Smooth muscle cell (in vitro differentiated cells): ENCODE data around the gene PPARD. TPM values are rescaled to one million over a fixed set of nuclear protein-coding genes. Genes with fewer than 3 reads are reported as not detected.
"Not testable (repeated sequence)": the region's sequence is repeated elsewhere in the genome, so short reads cannot be mapped to it uniquely, and the experiment has no call there.

Source experiments
- DNase-seq: peaks from one replicate; lab custom pipeline; 2025; ENCODE audit not compliant: unreplicated experiment; lab: John Stamatoyannopoulos, UW
- H2AFZ ChIP-seq: fragments of 200-600 bp; sonication (generic); 2 replicates; pipeline ENCODE4 v1.6.0; 2016; ENCODE audit warnings: antibody characterized with exemption, low read depth, mild to moderate bottlenecking
- H3F3A ChIP-seq: fragments of 200-600 bp; sonication (generic); 2 replicates; pipeline ENCODE4 v1.6.0; 2017; ENCODE audit warnings: antibody characterized with exemption, low read depth
- H3K27ac ChIP-seq: fragments of 200-600 bp; sonication (generic); 2 replicates; pipeline ENCODE4 v1.5.1; 2016; ENCODE audit warnings: low read depth, mild to moderate bottlenecking
- H3K27me3 ChIP-seq: fragments of 200-600 bp; sonication (generic); 2 replicates; pipeline ENCODE4 v1.6.1; 2016; ENCODE audit warnings: low read depth, mild to moderate bottlenecking
- H3K36me3 ChIP-seq: fragments of 200-600 bp; sonication (generic); 2 replicates; pipeline ENCODE4 v1.5.1; 2016; ENCODE audit warnings: low read depth
- H3K4me1 ChIP-seq: fragments of 200-600 bp; sonication (generic); 2 replicates; pipeline ENCODE4 v1.5.1; 2016; ENCODE audit warnings: low read depth
- H3K4me2 ChIP-seq: fragments of 200-600 bp; sonication (generic); 2 replicates; pipeline ENCODE4 v1.6.0; 2016; ENCODE audit warnings: mild to moderate bottlenecking
- H3K4me3 ChIP-seq: fragments of 200-600 bp; sonication (generic); 2 replicates; pipeline ENCODE4 v1.5.1; 2016; ENCODE audit warnings: mild to moderate bottlenecking
- H3K79me2 ChIP-seq: fragments of 200-600 bp; sonication (generic); 2 replicates; pipeline ENCODE4 v1.6.0; 2016; ENCODE audit warnings: low read depth, mild to moderate bottlenecking
- H3K9ac ChIP-seq: fragments of 200-600 bp; sonication (generic); 2 replicates; pipeline ENCODE4 v1.6.0; 2016; ENCODE audit warnings: low read depth
- H3K9me3 ChIP-seq: fragments of 200-600 bp; sonication (generic); replicated peaks from 2 replicates; pipeline ENCODE4 v1.5.1; 2016; ENCODE audit warnings: low read depth
- H4K20me1 ChIP-seq: fragments of 200-600 bp; sonication (generic); 2 replicates; pipeline ENCODE4 v1.6.0; 2016; ENCODE audit warnings: low read depth
- CTCF ChIP-seq: fragments of 200-600 bp; sonication (generic); IDR thresholded peaks from 2 replicates; pipeline ENCODE4 v1.5.1; 2017; ENCODE audit warnings: borderline replicate concordance, mild to moderate bottlenecking, antibody characterized with exemption; ENCODE audit not compliant: insufficient read depth, poor library complexity, severe bottlenecking
- WGBS: methylation state at CpG from one replicate; pipeline ENCODE4 v1.1.7; 2016; ENCODE audit warnings: low lambda C conversion rate; 5-methylcytosine and 5-hydroxymethylcytosine counted together
- polyA plus RNA-seq: library from polyadenylated mRNA; unstranded; fragments of >200 nt; fragmentation: Nextera tagmentation; extraction: Ambion mirVana; gene quantifications from 2 replicates; pipeline ENCODE4 v1.2.1, GENCODE V29; 2016
- total RNA-seq: library from RNA; depleted of rRNA; stranded (reverse); fragments of >200 nt; gene quantifications from 2 replicates; pipeline ENCODE4 v1.2.3, GENCODE V29; 2014

PPARD gene
- total and polyA plus RNA-seq, 2 experiments from 2014 or later, result 8.2 to 31.1 TPM

- DNase-seq, result no peak
These were observed 11.7 kb upstream of the PPARD start for GRCh38 chr6:35330541-35331119.

GRCh38 chr6:35332074-35332887 lies 10.1 kb upstream of the PPARD start:
- H3K9ac ChIP-seq, H3K36me3 ChIP-seq, H3K4me3 ChIP-seq, H3K9me3 ChIP-seq, H2AFZ ChIP-seq, H3K79me2 ChIP-seq, DNase-seq, H3K4me1 ChIP-seq, H4K20me1 ChIP-seq, H3K27ac ChIP-seq, H3F3A ChIP-seq, H3K4me2 ChIP-seq: not testable (repeated sequence)
- peaks cover 13% of the 10 kb centered on the region for H3K27me3 ChIP-seq
- WGBS, result 82% methylated on average over 9 of the region's 9 CpGs

More at GRCh38 chr6:35330541-35331119, 11.7 kb upstream of the PPARD start:
- Histone ChIP-seq H3K27ac (no peak overlapping the region), H3K4me2 (no peak overlapping the region), H3K27me3 (peaks cover 12% of the 10 kb centered on the region), H3K4me3 (no peak overlapping the region), H3K9ac (no peak overlapping the region), H4K20me1 (no peaks in the 10 kb centered on the region), H2AFZ (no peak overlapping the region), H3K36me3 (no peaks in the 10 kb centered on the region), H3K4me1 (no peaks in the 10 kb centered on the region), H3K9me3 (no peaks in the 10 kb centered on the region), H3F3A (no peaks in the 10 kb centered on the region), H3K79me2 (no peaks in the 10 kb centered on the region)
- WGBS, result 73% methylated on average over 9 of the region's 9 CpGs
- TF ChIP-seq CTCF, result no peak

GRCh38 chr6:35341557-35341956 lies 801 bp upstream of the PPARD start:
- Histone ChIP-seq H3K4me1 (no peaks in the 10 kb centered on the region), H3F3A (no peaks in the 10 kb centered on the region), H3K9ac (no peak overlapping the region), H3K27me3 (no peaks in the 10 kb centered on the region), H4K20me1 (peaks cover 36% of the 10 kb centered on the region), H3K36me3 (no peaks in the 10 kb centered on the region), H3K79me2 (peaks cover 41% of the 10 kb centered on the region), H3K4me2 (no peak overlapping the region), H3K27ac (no peak overlapping the region), H3K4me3 (no peak overlapping the region), H2AFZ (no peak overlapping the region), H3K9me3 (no peaks in the 10 kb centered on the region)
- 83% methylated on average over 13 of the region's 13 CpGs for WGBS
- DNase-seq, result no peak
- TF ChIP-seq CTCF, result no peak

- Histone ChIP-seq H3K27me3 (no peaks in the 10 kb centered on the region), H3K4me3 (peak overlapping the region; percentile 86), H3K9ac (peak overlapping the region; percentile 96), H3K79me2 (peaks cover 47% of the 10 kb centered on the region), H3K36me3 (no peaks in the 10 kb centered on the region), H3K4me2 (peak overlapping the region; percentile 94), H3F3A (no peaks in the 10 kb centered on the region), H3K9me3 (no peaks in the 10 kb centered on the region), H3K27ac (peak overlapping the region; percentile 74), H2AFZ (peak overlapping the region; percentile 41), H4K20me1 (peaks cover 44% of the 10 kb centered on the region), H3K4me1 (no peaks in the 10 kb centered on the region)
- no peak for TF ChIP-seq CTCF
- DNase-seq, result no peak
- WGBS, result 40% methylated on average over 13 of the region's 13 CpGs
These were observed 905 bp downstream of the PPARD start for GRCh38 chr6:35343092-35343834.
